ENCODE results near the gene CC2D1B.
A peak's percentile ranks its signal among the peaks of the same experiment; 100 is the strongest.

CC2D1B gene, protein sequence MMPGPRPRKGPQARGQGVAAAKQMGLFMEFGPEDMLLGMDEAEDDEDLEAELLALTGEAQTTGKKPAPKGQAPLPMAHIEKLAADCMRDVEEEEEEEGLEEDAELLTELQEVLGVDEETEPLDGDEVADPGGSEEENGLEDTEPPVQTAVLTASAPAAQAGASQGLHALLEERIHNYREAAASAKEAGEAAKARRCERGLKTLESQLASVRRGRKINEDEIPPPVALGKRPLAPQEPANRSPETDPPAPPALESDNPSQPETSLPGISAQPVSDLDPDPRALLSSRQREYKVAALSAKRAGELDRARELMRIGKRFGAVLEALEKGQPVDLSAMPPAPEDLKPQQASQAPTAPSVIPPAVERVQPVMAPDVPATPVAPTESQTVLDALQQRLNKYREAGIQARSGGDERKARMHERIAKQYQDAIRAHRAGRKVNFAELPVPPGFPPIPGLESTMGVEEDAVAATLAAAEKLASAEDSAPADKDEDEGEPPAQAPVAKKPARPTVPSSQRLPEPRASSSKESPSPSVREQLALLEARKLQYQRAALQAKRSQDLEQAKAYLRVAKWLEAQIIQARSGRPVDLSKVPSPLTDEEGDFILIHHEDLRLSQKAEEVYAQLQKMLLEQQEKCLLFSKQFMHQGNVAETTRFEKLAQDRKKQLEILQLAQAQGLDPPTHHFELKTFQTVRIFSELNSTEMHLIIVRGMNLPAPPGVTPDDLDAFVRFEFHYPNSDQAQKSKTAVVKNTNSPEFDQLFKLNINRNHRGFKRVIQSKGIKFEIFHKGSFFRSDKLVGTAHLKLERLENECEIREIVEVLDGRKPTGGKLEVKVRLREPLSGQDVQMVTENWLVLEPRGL

DNA sequence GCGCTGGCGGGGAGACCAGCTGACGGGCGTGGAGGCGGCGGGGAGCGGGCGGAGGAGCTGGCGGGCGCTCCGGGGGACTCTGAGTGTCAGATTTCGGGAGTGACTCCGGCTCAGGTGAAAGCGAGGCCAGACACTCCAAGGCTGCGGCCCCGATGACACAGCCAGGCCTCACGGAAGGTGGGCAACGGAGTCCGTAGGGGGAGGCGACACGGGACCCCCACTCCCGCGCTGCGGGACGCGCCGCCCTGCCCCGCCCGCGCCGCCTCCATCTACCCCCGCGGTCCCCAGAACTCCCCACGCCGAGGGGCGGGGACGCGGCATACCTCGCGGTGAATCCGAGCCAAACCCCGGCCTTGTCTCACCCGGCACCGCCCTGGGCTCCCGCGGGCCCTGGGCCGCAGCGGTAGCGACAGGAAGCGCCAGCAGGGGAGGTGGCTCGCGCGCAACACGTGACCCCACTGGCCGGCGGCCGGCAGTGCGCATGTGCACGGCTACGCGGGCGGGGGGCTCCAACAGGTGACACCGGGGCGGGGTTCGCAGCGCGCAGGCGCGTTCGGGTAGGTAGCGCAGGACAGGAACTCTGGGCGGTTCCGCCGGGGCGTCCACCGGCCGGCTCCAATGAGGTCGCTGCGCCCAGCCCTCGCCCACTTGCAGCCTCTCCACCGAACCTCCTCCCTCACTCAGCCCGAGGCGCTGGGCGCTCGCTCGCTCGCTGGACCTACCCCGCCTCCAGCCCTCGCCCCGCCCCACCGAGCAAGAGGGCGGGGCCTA, at the start of gene CC2D1B:
CC2D1B (minus strand) TSS at position 460 of the 771 bp plus-strand sequence. CDS start 1,585 bp downstream, outside the sequence.
- no peaks in the 10 kb centered on the region for H3K27me3 ChIP-seq (ENCODE audit: low read depth, low read length)
- peak within 1 kb of the TSS; percentile 82 to 95 for H3K4me3 ChIP-seq (ENCODE audit: low read depth in 1 of 2, low read length in 2 of 2)
- H3K36me3 ChIP-seq (ENCODE audit: control insufficient read depth in 1 of 2, insufficient read depth in 2 of 2, low read length in 2 of 2), result peaks cover 15 to 22% of the 10 kb centered on the region in 2 donors
- H3K27ac ChIP-seq (ENCODE audit: low read length), result peak within 1 kb of the TSS; percentile 84
- no peaks in the 10 kb centered on the region for H3K9me3 ChIP-seq (ENCODE audit: control insufficient read depth in 1 of 2, low read length in 2 of 2)
- peaks cover 6 to 20% of the 10 kb centered on the region in 2 donors for H3K4me1 ChIP-seq (ENCODE audit: control insufficient read depth in 1 of 2, insufficient read depth in 2 of 2, low read length in 2 of 2)

DNA sequence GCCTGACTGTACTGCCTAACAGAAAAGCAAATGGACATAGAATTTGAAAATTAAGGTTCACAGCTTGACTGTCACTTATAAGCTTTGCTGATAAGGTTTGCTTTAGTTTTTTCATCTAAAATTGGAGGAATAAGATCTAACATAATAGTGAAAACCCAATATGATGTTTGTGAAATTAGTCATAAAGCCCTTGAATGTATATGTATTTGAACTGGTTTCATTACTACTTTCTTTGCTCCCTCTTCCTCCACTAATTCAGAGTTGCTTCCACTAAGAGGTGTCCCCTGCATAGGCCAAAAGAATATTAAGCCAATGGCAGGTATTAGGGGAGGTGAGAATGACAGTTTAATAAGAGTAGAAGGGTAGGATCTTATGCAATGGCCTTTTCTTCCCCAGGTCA, 48.9 kb upstream of the CC2D1B start:
- H3K9me3 ChIP-seq (ENCODE audit: control insufficient read depth in 1 of 2, low read length in 2 of 2), result no peaks in the 10 kb centered on the region
- H3K36me3 ChIP-seq (ENCODE audit: control insufficient read depth in 1 of 2, insufficient read depth in 2 of 2, low read length in 2 of 2), result peaks cover 71 to 88% of the 10 kb centered on the region in 2 donors
- H3K27me3 ChIP-seq (ENCODE audit: low read depth, low read length), result no peaks in the 10 kb centered on the region
- H3K4me1 ChIP-seq (ENCODE audit: control insufficient read depth in 1 of 2, insufficient read depth in 2 of 2, low read length in 2 of 2), result no peaks in the 10 kb centered on the region
- H3K27ac ChIP-seq (ENCODE audit: low read length), result no peak overlapping the region
- H3K4me3 ChIP-seq (ENCODE audit: low read depth in 1 of 2, low read length in 2 of 2), result no peak overlapping the region

DNA sequence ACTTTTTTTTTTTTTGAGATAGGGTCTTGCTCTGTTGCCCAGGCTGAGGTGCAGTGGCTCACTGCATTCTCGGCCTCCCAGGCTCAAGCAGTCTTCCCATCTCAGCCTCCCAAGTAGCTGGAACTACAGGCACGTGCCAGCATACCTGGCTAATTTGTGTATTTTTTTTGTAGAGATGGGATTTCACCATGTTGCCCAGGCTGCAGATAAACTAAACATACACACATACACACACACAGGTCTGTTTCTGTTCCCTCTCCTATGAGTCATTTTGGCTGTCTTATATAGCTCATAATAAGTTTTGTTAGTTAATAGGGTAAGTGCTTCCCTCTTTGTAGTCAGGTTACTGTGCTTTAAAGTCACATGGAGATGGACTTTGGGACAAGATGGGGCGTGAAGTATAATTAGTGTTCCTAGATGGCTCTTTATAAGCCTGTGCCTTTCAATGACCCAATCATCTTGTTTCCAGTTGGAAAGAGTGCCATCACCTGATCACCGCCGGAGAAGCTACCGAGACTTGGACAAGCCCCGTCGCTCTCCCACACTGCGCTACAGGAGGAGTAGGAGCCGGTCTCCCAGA, 47.5 kb upstream of the CC2D1B start:
- peaks cover 77 to 92% of the 10 kb centered on the region in 2 donors for H3K36me3 ChIP-seq (ENCODE audit: control insufficient read depth in 1 of 2, insufficient read depth in 2 of 2, low read length in 2 of 2)
- H3K9me3 ChIP-seq (ENCODE audit: control insufficient read depth in 1 of 2, low read length in 2 of 2), result no peaks in the 10 kb centered on the region
- no peak overlapping the region for H3K27ac ChIP-seq (ENCODE audit: low read length)
- H3K4me3 ChIP-seq (ENCODE audit: low read depth in 1 of 2, low read length in 2 of 2), result no peak overlapping the region
- no peaks in the 10 kb centered on the region for H3K27me3 ChIP-seq (ENCODE audit: low read depth, low read length)
- no peaks in the 10 kb centered on the region for H3K4me1 ChIP-seq (ENCODE audit: control insufficient read depth in 1 of 2, insufficient read depth in 2 of 2, low read length in 2 of 2)

DNA sequence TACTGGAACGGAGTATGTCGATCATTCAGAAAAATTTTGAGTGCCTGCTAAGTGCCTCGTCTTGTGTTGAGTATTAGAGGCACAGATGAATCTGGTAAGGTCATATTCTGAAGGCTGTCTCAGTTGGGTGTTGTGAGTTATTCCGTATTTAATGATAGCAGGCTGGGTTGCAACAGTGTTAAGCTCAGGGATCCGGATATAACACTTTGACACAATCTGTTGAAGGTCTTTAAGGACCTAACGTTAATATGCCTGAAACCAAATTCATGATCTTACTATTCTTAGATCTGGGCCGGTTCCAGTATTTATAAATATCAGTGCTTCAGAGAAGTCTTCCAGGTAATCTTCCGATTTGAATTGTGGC, 39.0 kb upstream of the CC2D1B start:
- H3K27ac ChIP-seq (ENCODE audit: low read length), result peak overlapping the region; percentile 98
- H3K36me3 ChIP-seq (ENCODE audit: control insufficient read depth in 1 of 2, insufficient read depth in 2 of 2, low read length in 2 of 2), result peaks cover 23 to 28% of the 10 kb centered on the region in 2 donors
- H3K4me1 ChIP-seq (ENCODE audit: control insufficient read depth in 1 of 2, insufficient read depth in 2 of 2, low read length in 2 of 2), result peaks cover 3 to 23% of the 10 kb centered on the region in 2 donors
- no peaks in the 10 kb centered on the region for H3K27me3 ChIP-seq (ENCODE audit: low read depth, low read length)
- peak overlapping the region; percentile 91 to 100 for H3K4me3 ChIP-seq (ENCODE audit: low read depth in 1 of 2, low read length in 2 of 2)
- H3K9me3 ChIP-seq (ENCODE audit: control insufficient read depth in 1 of 2, low read length in 2 of 2), result no peaks in the 10 kb centered on the region

DNA sequence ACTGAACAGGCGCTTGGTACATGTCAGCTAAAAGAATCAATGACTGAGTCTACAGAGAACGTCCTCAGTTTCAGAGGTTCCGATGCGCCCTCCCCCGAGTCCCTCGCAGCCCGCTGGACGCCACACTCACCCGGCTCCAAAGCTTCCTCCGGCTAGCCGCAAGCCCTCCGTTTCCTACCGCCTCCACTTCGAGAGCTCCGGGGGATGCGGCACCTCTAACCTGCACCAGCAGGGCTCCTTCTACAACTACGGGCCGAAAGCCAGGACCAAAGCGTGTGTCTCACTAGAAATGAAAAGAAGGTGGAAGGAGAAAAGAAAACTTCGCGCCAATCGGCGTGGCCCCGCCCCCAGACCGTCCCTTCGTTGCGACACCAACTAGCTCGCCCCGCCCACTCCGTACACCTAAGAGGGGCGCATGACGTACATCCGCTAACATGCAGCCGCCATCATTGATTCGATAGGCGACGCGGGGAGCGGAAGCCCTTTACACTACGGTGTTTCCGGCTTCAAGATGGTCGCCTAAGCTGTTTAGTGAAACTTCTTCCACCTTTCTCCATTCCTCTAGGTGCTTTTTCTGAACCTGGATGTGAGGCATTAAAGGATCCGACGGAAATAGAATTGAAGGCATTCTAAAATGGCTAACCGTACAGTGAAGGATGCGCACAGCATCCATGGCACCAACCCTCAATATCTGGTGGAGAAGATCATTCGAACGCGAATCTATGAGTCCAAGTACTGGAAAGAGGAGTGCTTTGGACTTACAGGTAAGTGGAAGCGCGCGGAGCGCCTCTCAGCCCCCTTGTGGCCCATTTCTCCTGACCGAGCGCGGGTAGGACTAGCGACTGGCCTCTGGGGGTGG, 38.3 kb upstream of the CC2D1B start, which contains the start of the genes ORC1 and PRPF38A:
ORC1 (minus strand) TSS at position 308 of the 859 bp plus-strand sequence. CDS start 2,200 bp downstream, outside the sequence.
PRPF38A (plus strand) TSS at position 487 of the 859 bp plus-strand sequence; CDS start at position 635, 148 bp downstream.
- Histone ChIP-seq H3K36me3 (ENCODE audit: control insufficient read depth in 1 of 2, insufficient read depth in 2 of 2, low read length in 2 of 2) (peaks cover 21 to 23% of the 10 kb centered on the region in 2 donors), H3K4me3 (ENCODE audit: low read depth in 1 of 2, low read length in 2 of 2) (peak within 1 kb of the TSS; percentile 91 to 100), H3K27ac (ENCODE audit: low read length) (peak within 1 kb of the TSS; percentile 98), H3K27me3 (ENCODE audit: low read depth, low read length) (no peaks in the 10 kb centered on the region), H3K9me3 (ENCODE audit: control insufficient read depth in 1 of 2, low read length in 2 of 2) (no peaks in the 10 kb centered on the region), H3K4me1 (ENCODE audit: control insufficient read depth in 1 of 2, insufficient read depth in 2 of 2, low read length in 2 of 2) (peaks cover 3 to 23% of the 10 kb centered on the region in 2 donors)

DNA sequence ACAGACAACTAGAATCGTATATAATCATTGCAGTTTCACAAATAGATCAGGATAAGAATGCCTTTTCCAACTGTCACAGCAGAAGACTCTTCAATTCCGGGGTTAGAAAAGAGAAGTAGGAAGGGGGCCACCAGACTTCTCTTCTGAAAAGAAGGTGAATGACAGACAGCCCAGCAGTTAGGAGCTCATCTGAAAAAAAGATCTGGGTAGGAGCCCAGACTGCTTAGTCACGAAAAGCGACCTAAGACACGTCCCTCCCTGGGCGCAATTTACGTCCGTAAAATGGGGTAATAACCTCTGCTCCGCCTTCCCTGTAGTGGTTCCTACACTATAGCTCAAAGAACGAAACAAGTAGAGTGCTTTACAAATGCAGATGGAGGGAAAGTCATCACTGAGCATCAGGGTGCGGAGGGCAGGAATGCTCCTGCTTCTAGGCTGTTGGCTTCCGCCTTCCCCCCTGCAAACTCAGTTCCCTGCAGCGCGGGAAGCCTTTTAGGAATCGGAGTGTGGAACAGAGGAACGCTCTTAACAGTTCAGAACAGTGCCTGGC, 37.6 kb upstream of the CC2D1B start:
- Histone ChIP-seq H3K4me1 (ENCODE audit: control insufficient read depth in 1 of 2, insufficient read depth in 2 of 2, low read length in 2 of 2) (peaks cover 3 to 23% of the 10 kb centered on the region in 2 donors), H3K4me3 (ENCODE audit: low read depth in 1 of 2, low read length in 2 of 2) (peak overlapping the region; percentile 91 to 100), H3K9me3 (ENCODE audit: control insufficient read depth in 1 of 2, low read length in 2 of 2) (no peaks in the 10 kb centered on the region), H3K27me3 (ENCODE audit: low read depth, low read length) (no peaks in the 10 kb centered on the region), H3K36me3 (ENCODE audit: control insufficient read depth in 1 of 2, insufficient read depth in 2 of 2, low read length in 2 of 2) (peaks cover 14 to 16% of the 10 kb centered on the region in 2 donors), H3K27ac (ENCODE audit: low read length) (peak overlapping the region; percentile 6)

DNA sequence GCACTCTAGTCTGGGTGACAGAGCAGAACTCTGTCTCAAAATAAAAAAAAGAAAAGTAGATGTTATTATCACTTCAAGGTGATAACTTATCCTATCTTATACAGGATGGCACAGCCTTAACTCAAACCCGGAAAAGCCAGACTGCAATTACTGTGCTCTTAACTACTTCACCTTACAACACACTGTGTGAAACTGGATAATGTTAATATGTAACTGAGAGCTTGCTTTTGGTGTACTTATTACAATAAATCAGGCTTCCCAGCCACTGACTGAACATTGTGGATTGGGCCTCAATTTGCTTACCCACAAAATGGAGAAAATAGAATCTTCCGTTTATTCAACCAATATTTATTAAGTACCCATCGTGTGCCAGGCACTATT, 36.8 kb upstream of the CC2D1B start:
- peaks cover 3 to 23% of the 10 kb centered on the region in 2 donors for H3K4me1 ChIP-seq (ENCODE audit: control insufficient read depth in 1 of 2, insufficient read depth in 2 of 2, low read length in 2 of 2)
- H3K27me3 ChIP-seq (ENCODE audit: low read depth, low read length), result no peaks in the 10 kb centered on the region
- no peak overlapping the region for H3K4me3 ChIP-seq (ENCODE audit: low read depth in 1 of 2, low read length in 2 of 2)
- peaks cover 9 to 11% of the 10 kb centered on the region in 2 donors for H3K36me3 ChIP-seq (ENCODE audit: control insufficient read depth in 1 of 2, insufficient read depth in 2 of 2, low read length in 2 of 2)
- H3K9me3 ChIP-seq (ENCODE audit: control insufficient read depth in 1 of 2, low read length in 2 of 2), result no peaks in the 10 kb centered on the region
- no peak overlapping the region for H3K27ac ChIP-seq (ENCODE audit: low read length)

DNA sequence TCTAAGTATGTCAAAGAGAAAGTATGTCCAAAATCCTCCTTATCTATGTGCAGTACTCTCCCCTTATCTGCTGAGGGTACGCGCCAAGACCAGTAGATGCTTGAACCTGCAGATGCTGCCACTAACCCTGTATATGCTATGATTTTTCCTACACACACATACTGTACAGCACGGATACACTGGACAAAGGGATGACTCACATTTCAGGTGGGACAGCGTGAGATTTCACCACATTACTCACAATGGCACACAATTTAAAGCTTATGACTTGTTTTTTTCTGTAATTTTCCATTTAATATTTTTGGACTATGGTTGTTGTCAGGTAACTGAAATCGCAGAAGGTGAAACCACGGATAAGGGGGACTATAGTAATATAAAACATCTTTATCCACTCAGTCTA, 34.1 kb upstream of the CC2D1B start:
- no peaks in the 10 kb centered on the region for H3K9me3 ChIP-seq (ENCODE audit: control insufficient read depth in 1 of 2, low read length in 2 of 2)

DNA sequence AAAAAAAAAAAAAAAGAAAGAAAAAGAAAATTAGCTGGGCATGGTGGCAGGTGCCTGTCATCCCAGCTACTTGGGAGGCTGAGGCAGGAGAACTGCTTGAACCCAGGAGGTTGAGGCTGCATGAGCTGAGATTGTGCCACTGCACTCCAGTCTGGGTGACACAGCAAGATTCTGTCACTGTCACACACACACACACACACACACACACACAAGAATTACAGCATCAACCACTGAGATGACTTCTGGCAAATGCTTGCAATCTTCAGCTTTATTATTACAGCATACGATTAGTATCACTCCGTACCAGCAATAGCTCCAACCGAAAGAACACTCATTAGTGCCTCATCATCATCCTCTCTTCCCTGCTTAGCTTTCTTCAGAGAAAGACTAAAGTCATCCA, 33.6 kb upstream of the CC2D1B start:
- Histone ChIP-seq H3K27me3 (ENCODE audit: low read depth, low read length) (no peaks in the 10 kb centered on the region), H3K4me3 (ENCODE audit: low read depth in 1 of 2, low read length in 2 of 2) (no peak overlapping the region), H3K4me1 (ENCODE audit: control insufficient read depth in 1 of 2, insufficient read depth in 2 of 2, low read length in 2 of 2) (peaks cover 0 to 7% of the 10 kb centered on the region in 2 donors), H3K36me3 (ENCODE audit: control insufficient read depth in 1 of 2, insufficient read depth in 2 of 2, low read length in 2 of 2) (no peaks in the 10 kb centered on the region), H3K27ac (ENCODE audit: low read length) (no peak overlapping the region), H3K9me3 (ENCODE audit: control insufficient read depth in 1 of 2, low read length in 2 of 2) (no peaks in the 10 kb centered on the region)

More for the DNA sequence above, 34.1 kb upstream of the CC2D1B start:
- H3K36me3 ChIP-seq (ENCODE audit: control insufficient read depth in 1 of 2, insufficient read depth in 2 of 2, low read length in 2 of 2), result no peaks in the 10 kb centered on the region
- H3K4me3 ChIP-seq (ENCODE audit: low read depth in 1 of 2, low read length in 2 of 2), result no peak overlapping the region
- no peaks in the 10 kb centered on the region for H3K27me3 ChIP-seq (ENCODE audit: low read depth, low read length)
- H3K4me1 ChIP-seq (ENCODE audit: control insufficient read depth in 1 of 2, insufficient read depth in 2 of 2, low read length in 2 of 2), result peaks cover under 1 to 8% of the 10 kb centered on the region in 2 donors
- no peak overlapping the region for H3K27ac ChIP-seq (ENCODE audit: low read length)

DNA sequence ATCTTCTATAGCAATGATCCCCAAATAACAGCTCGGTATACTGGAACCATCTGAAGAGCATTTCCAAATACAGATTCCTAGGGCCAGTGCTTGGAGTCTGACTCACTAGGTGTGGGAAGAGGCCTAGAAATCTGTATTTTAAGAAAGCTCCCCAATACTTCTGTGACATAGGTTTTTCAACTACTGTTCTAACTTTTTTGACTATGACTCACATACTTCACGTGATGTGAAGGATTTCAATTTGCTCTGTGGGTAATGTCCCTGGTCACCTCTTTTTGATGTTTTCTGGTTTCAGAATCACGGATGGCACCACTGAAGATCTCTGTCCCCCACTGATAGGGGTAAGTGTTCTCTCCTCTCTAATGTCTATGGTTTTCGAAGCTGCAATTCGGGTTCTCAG, 27.2 kb upstream of the CC2D1B start:
- H3K27me3 ChIP-seq (ENCODE audit: low read depth, low read length), result no peaks in the 10 kb centered on the region
- no peaks in the 10 kb centered on the region for H3K9me3 ChIP-seq (ENCODE audit: control insufficient read depth in 1 of 2, low read length in 2 of 2)
- no peaks in the 10 kb centered on the region for H3K36me3 ChIP-seq (ENCODE audit: control insufficient read depth in 1 of 2, insufficient read depth in 2 of 2, low read length in 2 of 2)
- H3K4me1 ChIP-seq (ENCODE audit: control insufficient read depth in 1 of 2, insufficient read depth in 2 of 2, low read length in 2 of 2), result no peaks in the 10 kb centered on the region
- no peak overlapping the region for H3K4me3 ChIP-seq (ENCODE audit: low read depth in 1 of 2, low read length in 2 of 2)
- H3K27ac ChIP-seq (ENCODE audit: low read length), result no peak overlapping the region
